ENCODE results near the gene VPS25. TPM values are rescaled to one million over a fixed set of nuclear protein-coding genes. Genes with fewer than 3 reads are reported as not detected.
"Not testable (repeated sequence)": the region's sequence is repeated elsewhere in the genome, so short reads cannot be mapped to it uniquely, and the experiment has no call there.

VPS25 gene
- total RNA-seq, 1 donor from 2014 or later = 77.5 TPM

- no peak overlapping the region for H3K4me3 Mint-ChIP-seq
- H3K4me2 ChIP-seq = no peak overlapping the region
- H3K27ac ChIP-seq = no peak overlapping the region
- no peak for DNase-seq (ENCODE audit: low spot score)
- H3K27me3 Mint-ChIP-seq (ENCODE audit: insufficient read depth, low read depth) = peaks cover 19% of the 10 kb centered on the region
- H3K27me3 ChIP-seq = peaks cover 18% of the 10 kb centered on the region
- H3K9ac ChIP-seq = no peak overlapping the region
- no peaks in the 10 kb centered on the region for H3K9me3 Mint-ChIP-seq
- H3F3A ChIP-seq (ENCODE audit: low read depth) = no peaks in the 10 kb centered on the region
- H3K9me3 ChIP-seq (ENCODE audit: low read depth) = no peaks in the 10 kb centered on the region
- H3K4me1 ChIP-seq = peaks cover 10% of the 10 kb centered on the region
- H3K4me3 ChIP-seq = no peak overlapping the region
- no peak overlapping the region for H2AFZ ChIP-seq (replicated peaks)
- no peak overlapping the region for H3K27ac Mint-ChIP-seq
- peaks cover 15% of the 10 kb centered on the region for H3K4me1 Mint-ChIP-seq
- no peaks in the 10 kb centered on the region for H3K79me2 ChIP-seq (ENCODE audit: low read depth)
- H3K36me3 Mint-ChIP-seq = peaks cover 1% of the 10 kb centered on the region
- H3K36me3 ChIP-seq = no peaks in the 10 kb centered on the region
- no peaks in the 10 kb centered on the region for H4K20me1 ChIP-seq (ENCODE audit: low read depth)
- TF ChIP-seq EZH2phosphoT487 (IDR thresholded peaks at IDR 0.05) = no peak
- no peak for TF ChIP-seq EZH2 (IDR thresholded peaks at IDR 0.05)
- TF ChIP-seq CTCF (IDR thresholded peaks at IDR 0.05) = no peak
These were observed 7.1 kb upstream of the VPS25 start for GRCh38 chr17:42766124-42766523.

DNA sequence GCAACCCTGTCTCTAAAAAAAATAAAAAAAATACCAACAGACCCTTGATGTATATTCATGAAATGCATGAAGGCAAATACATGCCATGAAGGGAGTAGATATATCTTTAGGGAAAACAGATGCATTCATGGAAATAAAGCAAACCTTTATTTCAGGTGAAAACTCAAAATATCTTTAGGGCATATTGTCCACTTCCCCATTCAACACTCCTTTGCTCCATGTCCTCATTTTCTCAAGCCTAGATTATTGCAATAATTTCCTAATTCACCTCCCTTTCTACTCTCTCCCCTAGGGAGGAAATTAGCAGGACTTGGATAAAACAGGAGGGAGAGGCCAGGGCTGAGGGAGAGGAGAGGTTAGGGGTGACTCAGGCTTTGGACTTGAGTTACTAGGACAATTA is 5.7 kb upstream of the VPS25 start:
- peaks cover 16% of the 10 kb centered on the region for H3K4me1 Mint-ChIP-seq
- H3K4me3 Mint-ChIP-seq = no peak overlapping the region
- no peaks in the 10 kb centered on the region for H3K79me2 ChIP-seq (ENCODE audit: low read depth)
- H4K20me1 ChIP-seq (ENCODE audit: low read depth) = no peaks in the 10 kb centered on the region
- H3K27ac ChIP-seq = no peak overlapping the region
- peaks cover 7% of the 10 kb centered on the region for H3K4me1 ChIP-seq
- H3K36me3 ChIP-seq = no peaks in the 10 kb centered on the region
- H3K4me2 ChIP-seq = no peak overlapping the region
- no peak overlapping the region for H3K9ac ChIP-seq
- no peak for DNase-seq (ENCODE audit: low spot score)
- H2AFZ ChIP-seq (replicated peaks) = no peak overlapping the region
- H3K27me3 ChIP-seq = peaks cover 5% of the 10 kb centered on the region
- H3K27me3 Mint-ChIP-seq (ENCODE audit: insufficient read depth, low read depth) = peaks cover 14% of the 10 kb centered on the region
- no peak overlapping the region for H3K27ac Mint-ChIP-seq
- TF ChIP-seq CTCF (IDR thresholded peaks at IDR 0.05) = no peak
- TF ChIP-seq EZH2 (IDR thresholded peaks at IDR 0.05) = no peak
- no peak for TF ChIP-seq EZH2phosphoT487 (IDR thresholded peaks at IDR 0.05)
- H3K9me3 Mint-ChIP-seq = no peaks in the 10 kb centered on the region
- no peaks in the 10 kb centered on the region for H3K9me3 ChIP-seq (ENCODE audit: low read depth)
- H3K36me3 Mint-ChIP-seq = no peaks in the 10 kb centered on the region
- H3K4me3 ChIP-seq = no peak overlapping the region
- no peaks in the 10 kb centered on the region for H3F3A ChIP-seq (ENCODE audit: low read depth)

GRCh38 chr17:42768006-42768405 is 5.2 kb upstream of the VPS25 start:
- H3K9me3 Mint-ChIP-seq; H3K4me1 ChIP-seq; H3K9me3 ChIP-seq (ENCODE audit: low read depth); H3K27me3 ChIP-seq; H3K36me3 ChIP-seq; H3K4me3 ChIP-seq; H2AFZ ChIP-seq (replicated peaks); H3K27ac Mint-ChIP-seq; H3K9ac ChIP-seq; H4K20me1 ChIP-seq (ENCODE audit: low read depth); H3K27me3 Mint-ChIP-seq (ENCODE audit: insufficient read depth, low read depth); H3K27ac ChIP-seq; H3K4me2 ChIP-seq; H3K36me3 Mint-ChIP-seq; H3K4me3 Mint-ChIP-seq; H3F3A ChIP-seq (ENCODE audit: low read depth); DNase-seq (ENCODE audit: low spot score); H3K79me2 ChIP-seq (ENCODE audit: low read depth): not testable (repeated sequence)
- peaks cover 12% of the 10 kb centered on the region for H3K4me1 Mint-ChIP-seq

DNA sequence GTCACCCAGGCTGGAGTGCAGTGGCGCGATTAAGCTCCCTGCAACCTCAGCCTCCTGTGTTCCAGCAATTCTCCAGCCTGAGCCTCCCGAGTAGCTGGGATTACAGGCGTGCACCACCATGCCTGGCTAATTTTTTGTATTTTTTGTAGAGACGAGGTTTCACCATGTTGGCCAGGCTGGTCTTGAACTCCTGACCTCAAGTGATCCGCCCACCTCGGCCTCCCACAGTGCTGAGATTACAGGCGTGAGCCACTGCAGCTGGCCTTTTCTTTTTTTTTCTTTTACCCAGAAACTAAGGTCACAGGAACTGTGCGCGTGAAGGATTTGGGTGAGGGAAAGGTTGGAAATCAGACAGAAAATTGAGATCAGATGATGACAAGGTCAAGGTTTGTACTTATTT is 3.3 kb upstream of the VPS25 start:
- not testable (repeated sequence) for H3K4me1 ChIP-seq; H4K20me1 ChIP-seq (ENCODE audit: low read depth); H3K36me3 Mint-ChIP-seq; H2AFZ ChIP-seq (replicated peaks); H3K27me3 Mint-ChIP-seq (ENCODE audit: insufficient read depth, low read depth); H3F3A ChIP-seq (ENCODE audit: low read depth); H3K27ac Mint-ChIP-seq; H3K4me3 Mint-ChIP-seq; DNase-seq (ENCODE audit: low spot score); H3K4me2 ChIP-seq; H3K27me3 ChIP-seq; H3K9ac ChIP-seq; H3K4me3 ChIP-seq; H3K9me3 Mint-ChIP-seq; H3K36me3 ChIP-seq; H3K27ac ChIP-seq; H3K9me3 ChIP-seq (ENCODE audit: low read depth)
- peaks cover 12% of the 10 kb centered on the region for H3K79me2 ChIP-seq (ENCODE audit: low read depth)
- H3K4me1 Mint-ChIP-seq = peaks cover 25% of the 10 kb centered on the region

Data from neural progenitor cell (in vitro differentiated cells).